SKM-1 (cell line): ENCODE data around the gene H6PD.

Source experiments
- DNase-seq: peaks from one replicate; lab custom pipeline; 2025; ENCODE audit not compliant: unreplicated experiment; lab: John Stamatoyannopoulos, UW

The H6PD gene

DNA sequence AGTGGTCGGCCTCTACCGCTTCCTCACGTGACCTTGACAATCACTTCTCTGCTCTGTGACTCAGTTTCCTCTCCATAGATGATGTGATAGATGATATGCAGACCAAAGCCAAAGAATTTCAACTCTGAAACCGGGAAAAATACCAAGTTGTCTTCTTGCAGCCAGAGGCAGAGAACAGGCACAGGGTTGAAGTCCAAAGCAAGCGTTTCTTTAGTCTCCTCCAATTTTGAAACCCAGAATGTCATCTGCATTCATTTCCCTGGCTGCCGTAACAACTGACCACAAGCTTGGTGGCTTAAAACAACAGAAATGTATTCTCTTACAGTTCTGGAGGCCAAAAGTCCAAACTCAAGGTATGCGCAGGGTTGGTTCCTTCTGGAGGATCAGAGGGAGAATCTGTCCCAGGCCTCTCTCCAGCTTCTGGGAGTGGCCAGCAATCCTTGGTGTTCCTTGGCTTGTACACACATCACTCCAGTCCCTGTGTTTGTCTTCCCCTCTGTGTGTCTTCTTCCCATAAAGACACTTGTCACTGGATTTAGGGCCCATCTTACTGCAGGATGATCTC is 30.3 kb upstream of the H6PD start:
- DNase-seq: no peak

DNA sequence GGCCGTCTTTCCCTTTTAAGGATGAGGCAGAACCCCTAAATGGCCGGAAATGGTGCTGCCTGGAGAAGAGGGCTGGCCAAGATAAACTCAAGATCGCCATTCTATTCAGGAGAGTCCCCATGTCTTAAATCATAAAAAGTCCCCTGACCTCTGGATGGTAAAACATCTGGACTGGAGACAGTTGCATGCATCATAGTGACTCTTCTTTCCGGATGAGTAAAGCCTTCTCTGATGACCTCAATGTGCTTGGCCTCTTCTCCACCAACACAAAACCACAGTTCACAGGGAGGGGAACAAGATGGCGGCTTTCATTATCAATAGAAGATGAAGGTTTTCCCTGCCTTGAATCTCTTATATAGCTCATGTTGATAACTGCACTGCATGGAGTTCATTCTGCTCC is 27.5 kb upstream of the H6PD start:
- no peak for DNase-seq

DNA sequence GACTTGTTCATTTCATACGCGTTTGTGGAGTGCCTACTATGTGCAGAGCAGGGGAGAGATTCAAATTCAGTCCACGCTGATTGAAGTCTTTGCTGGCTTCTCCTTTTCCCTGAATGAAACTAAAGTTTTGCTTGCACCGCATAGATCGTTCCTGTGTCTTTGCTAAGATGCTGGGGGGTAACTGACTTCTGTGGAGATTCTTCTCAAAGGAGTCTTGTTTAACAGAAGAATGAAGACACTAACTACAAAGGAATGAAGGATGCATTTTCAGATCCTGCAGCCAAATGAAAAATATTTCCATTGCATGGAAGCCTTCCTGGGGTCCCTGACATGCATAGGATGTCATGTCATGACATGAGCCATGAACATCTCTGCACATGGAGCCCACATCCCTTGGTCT is 26.9 kb upstream of the H6PD start:
- DNase-seq: no peak

DNA sequence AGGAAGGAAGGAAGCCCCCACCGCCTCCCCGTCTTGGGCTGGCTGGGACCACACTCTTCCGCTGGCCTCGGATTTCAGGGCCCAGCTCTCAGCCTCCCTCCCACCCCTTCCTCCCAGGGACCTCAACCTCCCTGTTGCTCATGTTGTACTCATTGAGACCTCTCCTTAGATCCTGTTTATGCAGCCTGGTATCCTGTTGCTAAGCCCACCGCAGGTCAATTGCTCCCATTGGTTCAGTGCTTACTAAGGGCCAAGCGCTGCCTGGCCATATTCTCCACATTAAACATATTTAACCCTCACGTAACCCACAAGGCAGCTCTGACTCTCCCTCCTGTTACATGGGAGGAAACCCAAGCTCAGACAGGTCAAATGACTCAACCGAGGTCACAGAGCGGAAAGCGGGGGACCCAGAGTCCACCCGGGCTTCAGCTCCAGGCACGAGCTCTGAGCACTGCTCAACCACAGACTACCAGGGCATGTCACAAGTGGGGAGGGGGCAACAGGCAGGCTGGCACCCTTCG is 23.2 kb upstream of the H6PD start:
- DNase-seq: no peak

DNA sequence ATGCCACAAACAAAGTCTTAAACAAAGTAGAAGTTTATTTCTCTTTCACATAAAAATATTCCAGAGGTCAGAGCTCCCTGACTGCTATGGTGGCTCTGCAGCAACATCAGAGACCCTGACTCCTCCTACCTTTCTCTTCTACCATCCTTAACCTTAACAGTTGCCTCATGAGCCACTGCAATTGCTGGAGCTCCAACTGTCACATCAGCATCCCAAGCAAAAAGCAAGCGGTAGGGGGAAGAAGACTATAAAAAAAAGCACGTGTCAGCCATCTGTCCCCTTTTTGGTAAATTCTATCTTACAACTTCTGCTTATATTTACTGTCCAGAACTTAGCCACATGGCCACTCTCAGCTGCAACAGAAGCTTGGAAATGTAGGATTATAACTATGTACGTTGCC is 21.8 kb upstream of the H6PD start:
- no peak for DNase-seq

DNA sequence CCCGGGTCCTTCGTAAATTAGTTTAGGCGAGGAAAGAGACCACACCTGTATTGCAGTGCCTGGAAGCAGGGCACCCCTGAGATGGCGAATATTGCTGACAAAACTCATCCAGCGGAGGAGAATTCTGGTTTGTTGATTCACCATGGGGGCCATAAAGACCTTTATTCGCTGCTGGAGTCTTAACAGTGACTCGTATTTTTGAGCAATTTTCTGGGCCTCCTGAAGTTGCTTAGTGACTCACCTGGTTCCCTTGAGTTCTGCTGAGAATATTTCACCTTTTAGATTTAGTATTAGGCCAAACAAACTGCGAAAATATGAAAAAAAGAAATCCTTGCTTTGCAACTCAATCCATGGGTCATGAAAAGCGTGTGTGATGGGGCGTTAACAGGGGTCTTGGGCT is 20.6 kb upstream of the H6PD start:
- no peak for DNase-seq

DNA sequence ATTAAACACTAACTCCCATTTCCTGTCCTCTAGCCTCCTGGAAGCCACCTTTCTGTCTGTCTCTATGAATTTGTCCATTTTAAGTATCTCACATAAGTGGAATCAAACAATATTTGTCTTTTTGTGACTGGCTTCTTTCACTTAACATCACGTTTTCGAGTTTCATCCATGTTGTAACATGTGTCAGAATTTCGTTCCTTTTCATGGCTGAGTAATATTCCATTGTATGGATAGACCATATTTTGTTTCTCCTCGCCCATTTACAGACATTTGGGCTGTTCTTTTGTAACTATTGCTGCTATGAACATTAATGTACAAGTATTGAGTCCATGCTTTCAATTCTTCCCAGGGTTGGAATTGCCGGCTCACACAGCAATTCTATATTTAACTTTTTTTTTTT is 15.7 kb upstream of the H6PD start:
- no peak for DNase-seq

DNA sequence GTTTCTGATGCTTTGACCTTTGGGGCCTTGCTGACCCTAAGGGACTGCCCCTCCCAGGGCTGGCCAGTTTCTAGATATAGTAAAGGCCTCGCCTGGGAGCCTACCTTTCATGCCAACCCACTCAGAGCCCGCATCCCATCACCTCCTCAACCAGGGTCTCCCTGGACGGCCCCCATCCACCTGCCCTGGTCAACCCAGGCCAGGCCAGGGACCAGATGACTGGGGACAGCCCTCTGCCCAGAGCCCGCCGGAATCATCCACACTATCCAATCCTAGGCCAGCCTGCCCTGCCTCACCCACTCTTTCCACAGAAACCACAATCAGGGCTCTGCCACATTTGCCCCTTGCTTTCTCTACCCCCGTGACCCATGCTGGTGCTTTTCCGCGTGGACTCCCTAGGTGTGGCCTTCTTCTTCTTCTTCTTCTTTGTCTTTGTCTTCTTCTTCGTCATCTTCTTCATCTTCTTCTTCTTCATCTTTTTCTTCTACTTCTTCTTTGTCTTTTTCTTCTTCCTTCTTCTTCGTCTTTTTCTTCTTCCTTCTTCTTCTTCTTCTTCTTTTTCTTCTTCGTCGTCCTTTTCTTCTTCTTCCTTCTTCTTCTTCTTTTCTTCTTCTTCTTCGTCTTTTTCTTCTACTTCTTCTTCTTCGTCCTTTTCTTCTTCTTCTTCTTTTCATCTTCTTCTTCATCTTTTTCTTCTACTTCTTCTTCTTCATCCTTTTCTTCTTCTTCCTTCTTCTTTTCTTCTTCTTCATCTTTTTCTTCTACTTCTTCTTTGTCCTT is 11.5 kb upstream of the H6PD start:
- no peak for DNase-seq

DNA sequence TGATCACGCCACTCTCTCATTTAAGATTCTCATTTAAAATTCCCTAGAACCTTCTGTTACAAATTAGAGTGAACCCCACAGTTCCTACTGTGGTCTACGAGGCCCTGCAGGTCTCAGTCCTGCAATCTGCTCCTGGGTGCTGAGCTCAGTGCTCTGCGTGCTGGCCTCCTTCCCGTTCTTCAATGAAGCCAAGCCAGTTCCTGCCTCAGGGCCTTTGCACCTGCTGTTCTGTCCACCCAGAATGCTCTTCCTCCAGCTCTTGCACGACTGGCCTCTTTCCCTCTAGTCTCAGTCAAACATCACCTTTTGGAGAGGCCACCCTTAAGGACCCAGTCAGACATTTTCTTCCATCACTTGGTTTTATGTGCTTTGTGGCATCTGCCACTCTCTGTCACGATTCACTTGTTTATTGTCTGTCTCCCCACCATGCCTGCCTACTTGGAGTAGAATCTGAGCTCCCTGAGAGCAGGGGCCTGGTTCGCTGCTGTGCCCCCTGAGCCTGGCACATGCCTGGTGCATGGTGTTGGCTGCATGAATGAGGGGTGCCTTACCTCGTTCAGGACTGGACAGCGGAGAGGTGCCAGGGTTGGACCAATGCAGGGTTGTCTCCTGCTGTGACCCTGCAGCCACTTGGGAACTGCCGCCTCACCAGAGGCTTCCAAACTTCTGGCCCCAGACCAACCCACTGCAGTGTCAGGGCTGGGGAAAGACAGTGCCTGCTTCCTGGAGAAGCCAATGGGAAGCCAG is 9.7 kb upstream of the H6PD start:
- no peak for DNase-seq

DNA sequence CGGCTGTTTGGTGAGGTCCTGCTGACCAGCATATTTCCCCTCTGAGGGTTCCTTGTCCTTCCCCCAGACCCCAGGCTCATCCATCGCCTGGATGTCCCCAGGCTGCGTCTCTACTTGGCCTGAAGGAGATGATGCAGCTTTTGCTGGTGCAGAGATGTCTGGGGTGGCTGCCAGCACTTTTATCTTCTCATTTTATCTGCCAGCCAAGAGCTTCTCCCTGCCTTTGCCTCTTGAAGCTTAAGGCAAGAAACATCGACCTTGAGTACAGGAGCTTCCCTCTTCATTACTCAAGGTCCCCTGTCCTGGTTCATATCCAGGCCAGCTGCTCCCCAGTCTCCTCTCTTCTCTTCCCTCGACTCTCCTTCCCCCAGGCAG is 9.2 kb upstream of the H6PD start:
- DNase-seq: no peak

DNA sequence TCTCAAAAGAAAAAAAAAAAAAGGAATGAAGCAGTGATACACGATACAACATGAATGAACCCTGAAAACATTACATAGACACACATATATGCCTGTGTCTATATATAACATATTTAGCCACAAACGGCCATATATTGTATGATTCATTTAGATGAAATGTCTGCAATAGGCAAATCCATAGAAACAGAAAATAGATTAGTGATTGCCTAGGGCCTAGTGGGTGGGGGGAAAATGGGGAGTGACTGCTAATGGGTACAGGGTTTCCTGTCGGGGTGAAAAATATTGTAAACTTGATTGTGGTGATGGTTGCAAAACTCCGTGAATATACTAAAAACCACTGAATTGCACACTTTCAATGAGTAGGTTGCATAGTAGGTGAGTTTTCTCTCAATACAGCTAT is 6.0 kb upstream of the H6PD start:
- no peak for DNase-seq

DNA sequence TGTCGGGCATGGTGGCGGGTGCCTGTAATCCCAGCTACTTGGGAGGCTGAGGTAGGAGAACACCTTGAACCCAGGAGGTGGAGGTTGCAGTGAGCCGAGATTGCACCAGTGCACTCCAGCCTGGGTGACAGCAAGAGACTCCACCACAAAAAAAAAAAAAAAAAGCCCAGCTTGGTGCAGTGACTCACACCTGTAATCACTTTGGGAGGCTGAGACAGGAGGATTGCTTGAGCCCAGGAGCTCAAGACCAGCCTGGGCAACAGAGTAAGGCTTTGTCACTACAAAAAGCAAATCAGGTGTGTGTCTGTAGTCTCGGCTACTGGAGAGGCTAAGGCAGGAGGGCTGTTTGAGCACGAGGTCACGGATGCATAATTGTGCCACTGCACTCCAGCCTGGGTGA is 5.0 kb upstream of the H6PD start:
- DNase-seq: no peak

DNA sequence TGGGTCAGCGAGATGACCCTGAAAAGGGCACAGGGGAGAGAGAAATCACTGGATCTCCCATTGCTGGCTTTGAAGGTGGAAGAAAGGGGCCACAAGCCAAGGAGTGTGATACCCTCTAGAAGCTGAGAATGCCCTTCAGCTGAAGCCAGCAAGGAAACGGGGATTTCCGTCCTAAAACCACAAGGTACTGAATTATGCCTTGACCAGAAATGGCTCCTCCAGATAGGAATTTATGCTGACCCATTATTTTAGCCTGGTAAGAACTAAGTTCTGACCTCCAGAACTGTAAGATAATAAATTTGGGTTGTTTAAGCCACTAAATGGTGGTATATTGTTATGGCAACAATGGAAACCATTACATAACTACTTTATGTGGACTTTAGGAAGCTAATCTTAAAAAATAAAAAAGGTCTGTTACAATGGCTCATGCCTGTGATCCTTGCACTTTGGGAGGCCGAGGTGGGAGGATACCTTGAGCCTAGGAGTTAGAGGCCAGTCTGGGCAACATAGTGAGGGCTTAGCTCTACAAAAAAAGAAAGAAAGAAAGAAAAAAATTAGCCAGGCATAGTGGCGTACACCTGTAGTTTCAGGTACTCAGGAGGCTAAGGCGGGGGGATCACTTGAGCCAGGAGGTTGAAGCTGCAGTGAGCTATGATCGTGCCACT is 3.6 kb upstream of the H6PD start:
- no peak for DNase-seq

DNA sequence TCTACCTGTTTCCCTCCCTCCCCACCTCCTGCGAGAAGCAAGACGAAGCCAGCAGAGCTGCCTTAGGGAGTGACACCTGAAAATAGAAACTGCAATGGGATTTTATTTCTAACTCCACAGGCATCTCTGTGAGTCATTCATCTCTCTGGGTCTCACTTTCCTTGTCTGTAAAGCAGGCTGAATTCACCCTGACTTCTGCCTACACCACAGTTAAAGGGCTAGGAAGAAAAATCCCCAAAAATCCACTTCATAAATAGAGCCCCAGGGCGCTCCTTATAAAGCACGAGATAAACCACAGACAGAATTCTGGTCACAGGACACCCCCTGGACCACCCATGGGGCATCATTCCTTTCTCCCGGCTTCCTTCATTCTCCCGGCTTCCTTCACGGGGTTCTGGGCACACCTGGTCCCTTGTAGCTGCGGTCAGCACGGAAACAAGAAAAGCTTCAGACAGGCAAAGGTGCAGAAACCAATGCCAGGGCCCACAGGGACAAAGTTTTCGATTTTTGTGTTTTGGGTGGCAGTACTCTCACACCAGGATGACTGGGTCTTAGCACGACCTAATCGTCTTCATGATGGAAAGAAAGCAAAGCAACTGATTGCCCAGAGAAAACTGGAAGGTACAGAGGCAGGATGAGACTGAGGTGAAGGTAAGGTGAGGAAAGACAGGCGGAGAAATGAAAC is 2.8 kb upstream of the H6PD start:
- no peak for DNase-seq

DNA sequence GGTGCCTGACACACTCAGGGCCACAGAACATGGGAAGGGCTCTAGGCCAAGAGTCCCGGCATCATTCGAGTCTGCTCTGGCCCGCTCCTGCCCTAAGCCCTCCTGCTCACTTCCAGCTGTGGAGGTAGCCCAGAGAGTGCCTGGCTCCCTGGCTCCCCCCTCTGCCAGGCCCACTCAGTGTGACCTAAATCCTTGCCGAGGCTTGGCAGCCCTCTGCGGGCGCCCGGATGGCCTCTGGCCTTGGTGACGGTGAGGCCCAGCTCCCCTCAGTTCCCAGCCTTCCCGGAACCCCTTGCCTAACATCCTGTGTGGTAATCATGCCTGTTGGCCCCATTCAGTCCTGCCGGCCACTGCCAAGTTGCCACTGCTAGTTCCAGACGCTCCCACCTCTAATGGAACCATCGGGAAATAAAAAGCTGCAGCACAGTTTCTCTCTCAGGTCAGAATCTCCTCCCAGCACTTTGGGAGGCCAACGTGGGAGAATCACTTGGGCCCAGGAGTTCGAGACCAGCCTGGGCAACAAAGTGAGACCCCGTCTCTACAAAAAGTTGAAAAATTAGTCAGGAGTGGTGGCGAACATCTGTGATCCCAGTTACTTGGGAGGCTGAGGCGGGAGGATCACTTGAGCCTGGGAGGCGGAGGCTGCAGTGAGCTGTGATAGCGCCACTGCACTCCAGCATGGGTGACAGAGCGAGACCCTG is 1.2 kb upstream of the H6PD start:
- DNase-seq: peak; percentile 33

DNA sequence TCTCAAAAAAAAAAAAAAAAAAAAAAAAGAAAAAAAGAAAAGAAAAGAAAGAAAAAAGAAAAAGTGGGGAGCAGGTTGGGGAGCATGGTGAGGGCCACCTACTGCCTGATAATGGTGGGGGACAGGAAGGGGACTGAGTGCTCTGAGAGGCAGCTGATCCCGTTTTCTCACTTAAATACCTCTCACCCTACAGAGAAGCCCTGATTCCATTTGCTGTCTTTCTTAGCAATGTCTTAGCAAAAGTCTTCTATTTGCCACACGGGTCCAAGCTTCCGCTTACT is 692 bp upstream of the H6PD start:
- DNase-seq: no peak

DNA sequence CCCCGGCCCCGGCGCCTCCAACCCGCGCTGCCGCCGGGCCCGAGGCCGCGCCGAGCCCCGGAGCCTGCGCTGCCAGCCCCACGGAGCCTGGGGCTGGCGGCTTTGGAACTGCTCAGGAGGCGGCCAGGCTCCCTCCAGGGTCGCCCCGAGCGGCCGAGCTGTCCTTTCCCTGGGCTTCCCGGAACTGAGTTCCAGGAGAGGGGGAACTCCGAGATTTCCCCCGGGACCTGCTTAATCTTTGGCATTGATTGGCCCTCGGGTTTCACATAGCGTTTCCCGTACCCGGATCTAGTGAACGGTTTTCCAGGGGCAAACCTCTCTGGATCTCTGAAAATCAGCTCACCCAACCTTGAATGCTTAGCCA is 504 bp downstream of the H6PD start:
- DNase-seq: no peak

DNA sequence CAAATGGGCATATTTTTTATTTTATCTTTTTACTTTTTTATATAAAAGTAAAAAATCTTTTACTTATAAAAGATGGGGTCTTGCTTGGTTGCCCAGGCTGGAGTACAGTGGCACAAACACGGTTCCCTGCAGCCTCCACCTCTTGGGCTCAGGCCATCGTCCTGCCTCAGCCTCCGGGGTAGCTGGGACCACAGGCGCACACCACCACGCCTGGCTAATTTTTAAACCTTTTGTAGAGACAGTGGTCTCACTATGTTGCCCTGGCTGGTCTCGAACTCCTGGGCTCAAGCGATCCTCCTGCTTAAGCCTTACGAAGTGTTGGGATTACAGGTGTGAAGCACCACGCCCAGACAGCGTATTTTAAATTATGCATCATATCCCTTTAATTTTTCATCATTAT is 986 bp downstream of the H6PD start:
- no peak for DNase-seq

DNA sequence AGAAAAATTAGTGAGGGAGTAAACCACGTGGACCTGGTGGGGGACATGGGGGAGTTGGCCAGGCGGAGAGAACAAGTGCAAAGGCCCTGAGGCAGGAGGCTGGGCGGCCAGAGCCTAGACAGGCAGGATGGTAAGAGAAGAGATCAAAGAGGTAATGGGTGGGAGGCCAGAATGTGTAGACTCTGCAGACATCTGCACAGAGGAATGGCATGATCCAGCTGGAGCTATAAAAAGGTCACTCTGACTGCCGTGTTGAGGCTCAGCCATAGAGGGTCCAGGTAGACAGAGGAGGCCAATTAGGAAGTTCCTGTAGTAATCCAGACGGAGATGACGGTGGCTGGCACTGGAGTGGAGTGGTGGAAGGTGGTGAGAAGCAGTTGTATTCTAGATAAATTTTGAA is 3.6 kb downstream of the H6PD start:
- no peak for DNase-seq

DNA sequence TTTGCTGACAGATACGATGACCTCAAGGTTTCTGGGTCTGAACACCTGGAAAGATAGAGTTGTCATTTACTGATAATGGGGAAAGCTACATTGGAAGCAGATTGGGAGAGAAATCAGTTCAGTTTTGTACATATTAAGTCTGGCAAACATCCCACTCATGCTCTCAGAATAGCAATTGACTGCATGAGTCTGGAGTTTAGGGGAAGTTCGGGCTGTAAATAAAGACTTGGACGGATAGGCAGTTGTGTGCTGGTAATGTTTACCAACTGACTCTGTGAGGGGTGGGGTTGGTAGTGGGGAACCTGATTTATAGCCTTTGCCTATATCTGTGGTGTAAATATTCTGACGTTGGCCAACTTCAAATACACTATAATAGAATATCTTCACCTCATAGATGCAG is 4.0 kb downstream of the H6PD start:
- no peak for DNase-seq
